Stimulated activated CD8-positive, alpha-beta memory T cell treated with anti-CD3 and anti-CD28 coated beads, Interleukin-15, amount 100 ng/mL, for 4 hours (primary cell): ENCODE measurements around the gene HAGH.
"Not testable (repeated sequence)": the region's sequence is repeated elsewhere in the genome, so short reads cannot be mapped to it uniquely, and the experiment has no call there.

Source experiments
- DNase-seq, 2 donors: peaks; one replicate each; pipeline ENCODE4 v3.0.0-alpha.2; 2020; ENCODE audit warnings: low read depth in 2 of 2

HAGH gene

GRCh38 chr16:1810536-1810935, 16.1 kb downstream of the HAGH start:
- no peak for DNase-seq

DNA sequence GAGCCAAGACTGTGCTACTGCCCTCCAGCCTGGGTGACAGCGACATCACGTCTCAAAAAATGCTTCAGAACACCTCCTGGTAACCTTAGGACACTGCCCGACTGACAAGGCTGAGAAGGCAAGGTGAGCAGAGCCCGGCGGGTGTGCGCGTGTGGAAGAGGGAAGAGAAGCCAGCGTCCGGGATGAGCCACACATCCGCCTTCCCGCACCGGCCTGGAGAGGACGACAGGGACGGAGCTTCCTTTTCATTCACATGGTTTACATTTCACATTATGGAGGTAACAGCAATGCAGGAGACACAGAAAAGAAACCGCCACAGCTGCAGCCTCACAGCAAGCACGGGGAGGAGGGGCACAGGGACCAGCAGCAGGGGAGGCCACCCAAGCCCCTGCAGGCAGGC, 16.5 kb downstream of the HAGH start:
- no peak for DNase-seq

GRCh38 chr16:1809281-1809801, 17.3 kb downstream of the HAGH start:
- DNase-seq: no peak

- DNase-seq: no peak
Measured at GRCh38 chr16:1808691-1809090, 17.9 kb downstream of the HAGH start.

- no peak for DNase-seq
Measured at GRCh38 chr16:1807626-1808025, 19.0 kb downstream of the HAGH start.

DNA sequence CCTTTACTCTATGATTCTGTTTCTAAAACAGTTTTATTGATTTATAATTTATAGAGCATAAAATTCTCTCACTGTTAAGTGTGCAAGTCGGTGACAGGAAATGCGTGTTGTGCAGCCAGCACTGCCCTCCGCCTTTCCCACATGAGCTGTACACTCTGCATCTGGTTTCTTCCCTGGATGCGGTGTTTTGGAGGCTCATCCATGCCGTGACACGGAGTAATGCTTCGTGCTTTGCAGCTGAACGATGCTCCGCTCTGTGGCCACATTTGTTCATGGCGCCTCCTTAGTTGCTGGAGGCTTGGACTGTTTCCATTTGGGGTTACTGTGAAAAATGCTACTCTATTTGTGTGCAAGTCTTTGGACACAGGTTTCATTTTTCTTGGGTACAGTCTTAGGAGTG, 25.9 kb downstream of the HAGH start:
- no peak for DNase-seq

- DNase-seq: not testable (repeated sequence)
Measured at GRCh38 chr16:1799263-1799662, 27.4 kb downstream of the HAGH start.

DNA sequence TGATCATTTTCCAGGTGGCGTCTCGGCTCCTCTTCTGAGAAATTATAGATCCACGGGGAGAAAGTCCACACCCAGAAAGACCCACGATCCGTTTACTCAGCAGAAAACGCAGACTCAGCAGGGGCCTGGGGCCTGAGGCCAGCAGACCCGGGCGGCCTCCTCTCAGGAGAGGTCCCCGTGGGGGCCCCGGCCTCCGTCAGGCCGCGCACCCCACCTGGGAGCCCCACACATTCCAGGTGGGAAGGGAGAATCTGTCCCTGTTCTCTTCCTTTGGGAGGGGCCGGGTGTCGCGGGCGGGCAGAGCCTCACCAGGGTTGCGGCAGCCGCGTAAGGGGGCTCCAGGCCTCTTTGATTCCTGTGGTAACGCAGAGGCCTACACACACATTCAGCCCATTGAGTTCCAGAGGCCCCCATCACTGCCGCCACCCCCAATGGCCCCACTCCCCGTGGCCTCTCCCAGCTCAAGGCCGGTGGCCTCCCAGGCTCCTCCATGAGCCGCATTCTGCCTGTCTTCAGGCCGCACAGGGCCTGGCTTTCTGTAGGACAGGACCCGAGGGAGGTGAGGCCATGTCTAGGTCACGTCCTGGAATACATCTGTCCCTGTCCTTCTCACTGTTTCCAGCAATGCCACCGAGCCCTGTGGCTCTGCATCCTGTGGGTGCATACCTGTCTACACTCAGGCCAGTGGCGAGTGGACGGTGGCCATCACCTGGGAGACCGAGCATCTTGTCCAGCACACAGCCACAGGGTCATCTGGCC, 31.5 kb downstream of the HAGH start:
- no peak for DNase-seq

- DNase-seq: no peak
Measured at GRCh38 chr16:1794221-1794871, 32.3 kb downstream of the HAGH start.

DNA sequence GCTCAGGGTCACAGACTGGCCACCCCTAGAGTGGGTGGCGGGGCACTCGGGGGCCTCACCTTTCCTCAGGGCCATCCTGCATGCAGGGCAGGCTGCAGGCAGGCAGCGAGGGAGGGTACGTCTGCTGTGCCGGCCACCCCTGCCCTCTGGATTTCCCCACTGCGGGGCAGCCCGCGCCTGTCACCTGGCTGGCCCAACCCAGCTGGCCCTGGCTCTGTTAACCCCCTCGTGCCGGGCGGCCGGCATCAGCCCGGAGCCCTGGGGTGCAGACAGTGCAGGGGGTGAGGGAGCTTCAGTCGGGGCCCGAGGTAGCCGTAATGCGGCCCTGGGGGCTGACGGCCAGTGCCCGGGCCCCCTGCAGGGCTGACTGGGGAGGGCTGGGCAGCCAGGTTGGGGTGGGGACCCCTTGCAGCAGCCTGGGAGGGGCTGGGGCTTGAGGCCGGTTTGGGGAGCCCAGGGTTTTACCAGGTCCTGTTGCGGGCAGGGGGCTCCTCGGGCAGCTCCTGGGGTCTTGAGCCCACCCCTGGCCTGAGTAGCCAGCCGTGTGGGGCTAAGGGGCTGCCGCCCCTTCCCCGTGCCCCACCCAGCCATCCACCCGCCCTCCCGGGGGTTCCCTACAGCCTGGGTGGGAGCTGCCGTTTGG, 32.9 kb downstream of the HAGH start, which contains the start of gene IGFALS:
IGFALS (minus strand) TSS at position 128 of the 643 bp plus-strand sequence; CDS start at position 75, 53 bp downstream.
- no peak for DNase-seq

DNA sequence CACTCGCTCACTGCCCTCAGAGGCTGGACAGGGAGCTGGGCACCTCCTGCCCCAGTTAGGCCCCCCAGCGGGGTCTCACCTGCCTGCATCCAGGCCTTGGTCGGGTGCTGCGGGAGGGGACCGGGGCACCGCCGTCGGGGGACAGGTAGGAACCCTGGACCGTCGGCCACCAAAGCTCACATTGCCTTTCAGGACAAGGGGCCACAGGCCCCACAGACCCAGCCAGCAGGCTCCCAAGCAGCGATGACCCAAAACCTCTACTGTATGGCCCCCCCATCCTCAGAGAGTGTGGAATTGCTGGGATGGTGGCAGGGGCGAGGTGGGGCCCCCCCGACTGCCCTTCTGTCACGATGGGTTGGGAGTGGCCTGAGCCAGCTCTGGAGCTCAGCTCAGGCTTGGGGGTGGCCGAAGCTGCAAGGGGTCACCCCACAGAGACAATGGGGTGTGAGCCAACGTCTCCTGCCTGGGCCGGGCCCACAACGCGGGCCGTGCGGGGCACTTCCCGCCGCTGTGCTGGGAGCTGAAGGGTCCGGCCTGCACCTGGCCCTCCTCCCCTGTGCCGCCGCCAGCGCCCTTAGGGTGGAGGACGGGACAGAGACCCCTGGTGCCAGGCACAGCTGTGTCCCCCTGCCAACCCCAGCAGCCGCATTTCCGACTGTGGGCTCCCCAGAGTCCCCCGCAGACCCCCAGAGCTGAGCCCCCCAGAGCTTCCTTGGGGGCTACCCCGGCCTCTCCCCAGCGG, 33.6 kb downstream of the HAGH start:
- no peak for DNase-seq

DNA sequence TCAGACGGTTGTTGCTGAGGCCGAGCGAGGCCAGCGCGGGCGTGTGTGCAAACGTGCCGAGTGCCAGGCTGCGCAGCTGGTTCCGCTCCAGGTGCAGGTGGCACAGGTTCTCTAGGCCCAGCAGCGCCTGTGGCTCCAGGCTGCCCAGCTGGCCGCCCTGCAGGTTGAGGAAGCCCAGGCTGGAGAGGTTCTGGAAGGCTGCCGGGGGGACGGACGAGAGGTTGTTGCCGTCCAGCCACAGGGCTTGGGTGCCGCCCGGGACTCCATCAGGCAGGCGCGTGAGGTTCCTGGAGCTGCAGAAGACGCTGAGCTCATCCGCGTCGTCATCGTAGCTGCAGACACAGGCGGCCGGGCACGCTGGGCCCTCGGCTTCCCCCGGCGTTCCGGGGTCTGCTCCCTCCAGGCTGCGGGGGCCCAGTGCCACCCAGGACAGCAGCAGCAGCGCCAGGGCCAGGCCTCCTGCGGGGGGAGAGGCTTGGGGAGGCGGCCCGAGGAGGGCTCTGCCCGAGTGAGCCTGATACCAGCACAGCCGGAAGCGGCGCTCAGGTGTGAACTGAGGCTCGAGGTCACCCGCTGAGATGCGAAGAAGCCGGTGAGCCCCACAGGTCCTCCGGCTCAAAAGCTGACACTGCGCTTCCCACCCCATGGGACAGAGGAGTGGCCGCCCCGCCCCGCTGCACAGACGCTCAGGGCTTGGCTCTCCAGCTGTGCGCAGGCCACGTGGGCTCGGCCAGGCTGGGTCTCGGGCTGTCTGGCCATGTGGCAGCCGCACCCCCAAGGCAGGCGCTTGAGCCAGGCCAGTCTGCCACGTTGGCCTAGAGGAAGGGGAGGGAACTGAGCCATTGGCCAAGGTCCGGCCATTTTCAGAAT, 34.4 kb downstream of the HAGH start:
- no peak for DNase-seq

DNA sequence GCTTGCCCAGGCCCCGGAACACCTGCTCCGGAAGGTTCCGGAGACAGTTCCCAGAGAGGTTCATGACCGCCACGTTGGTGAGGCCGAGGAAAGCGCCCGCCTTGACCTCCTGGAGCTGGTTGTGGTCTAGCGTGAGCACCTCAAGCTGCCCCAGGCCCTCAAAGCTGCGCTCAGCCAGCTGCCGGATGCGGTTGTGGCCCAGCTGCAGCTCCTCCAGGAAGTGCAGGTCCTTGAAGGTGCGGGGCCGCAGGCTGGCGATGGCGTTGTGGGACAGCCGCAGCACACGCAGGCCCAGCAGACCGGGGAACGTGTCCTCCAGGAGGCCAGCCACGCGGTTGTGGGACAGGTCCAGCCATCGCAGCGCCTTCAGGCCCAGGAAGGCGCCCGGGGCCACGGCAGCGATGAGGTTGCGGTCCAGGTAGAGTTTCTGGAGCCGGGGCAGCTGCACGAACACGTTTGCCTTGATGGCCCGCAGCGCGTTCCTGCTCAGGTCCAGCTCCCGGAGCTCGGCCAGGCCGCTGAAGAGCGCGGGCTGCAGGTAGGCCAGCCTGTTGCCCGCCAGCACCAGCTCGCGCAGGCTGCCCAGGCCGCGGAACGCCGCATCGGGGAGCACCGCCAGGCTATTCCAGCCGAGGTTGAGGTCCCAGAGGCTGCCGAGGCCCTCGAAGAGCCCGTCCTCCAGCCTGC, 35.2 kb downstream of the HAGH start:
- DNase-seq: no peak

DNA sequence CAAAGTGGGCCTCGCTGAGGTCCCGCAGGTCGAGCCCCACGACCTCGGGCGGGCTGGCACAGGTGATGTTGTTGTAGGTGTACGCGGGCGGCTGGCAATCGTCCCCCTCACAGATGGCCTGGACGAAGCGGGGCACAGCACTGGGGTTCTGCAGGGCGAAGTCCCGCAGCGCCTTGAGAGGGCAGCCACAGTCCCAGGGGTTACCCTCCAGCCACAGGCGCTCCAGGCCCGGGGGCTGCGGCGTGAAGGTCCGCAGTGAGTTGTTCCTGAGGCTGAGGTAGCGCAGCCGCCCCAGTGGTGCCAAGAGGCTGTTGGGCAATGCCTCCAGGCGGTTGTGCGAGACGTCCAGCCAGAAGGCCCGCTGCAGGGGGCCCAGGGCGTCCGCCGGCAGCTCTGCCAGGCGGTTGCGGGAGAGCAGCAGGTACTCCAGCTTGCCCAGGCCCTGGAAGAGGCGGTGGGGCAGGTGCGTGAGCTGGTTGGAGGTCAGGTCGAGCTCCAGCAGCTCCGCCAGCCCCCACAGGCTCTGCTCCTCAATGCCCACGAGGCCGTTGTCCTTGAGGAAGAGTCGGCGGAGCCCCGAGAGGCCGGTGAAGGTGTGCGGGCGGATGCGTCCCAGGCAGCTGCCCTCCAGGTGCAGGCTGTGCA, 35.9 kb downstream of the HAGH start:
- no peak for DNase-seq

DNA sequence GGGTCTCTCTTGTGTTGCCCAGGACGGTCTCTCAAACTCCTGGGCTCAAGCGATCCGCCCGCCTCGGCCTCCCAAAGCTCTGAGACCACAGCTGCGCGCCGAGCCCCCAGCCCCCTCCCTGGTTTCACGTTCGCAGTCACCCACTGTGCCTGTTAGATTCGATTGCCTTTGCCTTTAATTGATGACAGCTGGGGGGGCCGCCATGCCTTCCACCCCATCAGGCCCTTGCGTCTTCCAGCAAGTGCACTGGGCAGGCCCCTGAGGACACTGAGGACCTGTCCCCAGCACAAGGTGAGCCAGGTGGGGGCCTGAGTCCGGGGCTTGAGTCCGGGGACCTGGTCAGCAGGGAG, 36.4 kb downstream of the HAGH start:
- no peak for DNase-seq

DNA sequence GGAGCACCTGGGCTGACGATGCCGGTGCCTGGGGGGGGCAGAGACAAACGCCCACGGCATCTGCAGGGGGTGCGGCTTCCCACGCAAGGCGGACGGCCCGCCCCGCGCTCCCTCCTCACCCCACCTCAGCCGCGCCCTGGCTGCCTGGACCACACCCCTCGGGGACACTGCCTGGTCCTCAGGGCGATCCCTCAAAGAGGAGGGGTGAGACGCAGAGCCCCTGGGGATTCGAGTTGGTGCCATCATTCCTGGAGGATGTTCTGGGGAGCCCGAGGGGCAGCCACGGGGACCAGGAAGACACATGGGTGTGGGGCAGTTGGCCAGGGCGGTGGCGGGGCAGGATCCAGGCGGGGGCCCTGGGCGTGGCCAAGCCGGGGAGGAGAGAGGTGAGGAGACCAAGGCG, 37.0 kb downstream of the HAGH start:
- no peak for DNase-seq

- no peak for DNase-seq
Measured at GRCh38 chr16:1788708-1789100, 37.9 kb downstream of the HAGH start.

- DNase-seq: no peak
Measured at GRCh38 chr16:1788095-1788707, 38.4 kb downstream of the HAGH start.

DNA sequence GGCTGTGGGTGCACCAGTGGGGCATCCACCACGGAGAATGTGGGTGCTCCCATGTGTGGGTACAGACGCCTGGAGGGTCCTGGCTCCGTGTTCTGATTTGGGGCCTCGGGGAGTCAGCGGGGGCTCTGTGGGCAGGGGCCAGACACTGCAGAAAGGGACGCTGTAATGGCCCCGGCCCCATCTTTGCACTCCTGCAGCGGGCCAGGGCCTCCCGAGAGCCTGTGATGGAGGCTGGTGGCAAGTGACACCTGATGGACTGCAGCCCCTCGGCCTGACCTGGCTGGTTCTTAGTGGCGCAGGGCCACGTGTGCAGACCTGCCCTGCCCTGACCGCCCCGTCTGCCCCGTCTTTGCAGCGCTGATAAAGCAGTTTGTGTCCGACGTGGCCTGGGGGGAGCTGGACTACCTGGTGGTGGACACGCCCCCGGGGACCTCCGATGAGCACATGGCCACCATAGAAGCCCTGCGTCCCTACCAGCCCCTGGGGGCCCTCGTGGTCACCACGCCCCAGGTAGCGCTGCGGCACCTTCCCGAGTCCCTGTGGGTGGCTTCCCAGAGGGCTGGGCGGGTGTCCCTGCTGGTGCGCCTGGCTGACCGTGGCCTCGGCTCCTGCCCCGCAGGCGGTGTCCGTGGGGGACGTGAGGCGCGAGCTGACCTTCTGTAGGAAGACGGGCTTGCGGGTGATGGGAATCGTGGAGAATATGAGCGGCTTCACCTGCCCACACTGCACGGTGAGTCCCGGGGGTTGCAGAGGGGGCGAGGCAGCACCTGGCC, 39.1 kb downstream of the HAGH start:
- no peak for DNase-seq
